H1 (cell line): ENCODE data around the gene APOL4. TPM values are rescaled to one million over a fixed set of nuclear protein-coding genes. Genes with fewer than 3 reads are reported as not detected.

ENCODE experiments used
- SAP30 ChIP-seq: fragments of 300-600 bp; sonication (generic); IDR thresholded peaks from 2 replicates; pipeline ENCODE4 v1.7.1; 2012; ENCODE audit warnings: low read length, moderate library complexity, mild to moderate bottlenecking, inconsistent platforms; ENCODE audit not compliant: insufficient read depth, insufficient replicate concordance
- polyA plus RNA-seq, 7 experiments: library from polyadenylated mRNA; depleted of rRNA in 3 of 7; stranded (reverse) in 5 of 7; unstranded in 2 of 7; fragments of >200 nt in 5 of 7; fragments of 200-250 nt in 2 of 7; gene quantifications; 1 replicate in 5 of 7; 2 replicates in 1 of 7; 4 replicates in 1 of 7; pipeline versions ENCODE4 v1.2.1 to v1.2.3, GENCODE V29; 2011 to 2013; ENCODE audit warnings: missing spikeins in 2 of 7, mixed read lengths in 2 of 7
- total RNA-seq: library from RNA; stranded (reverse); fragmentation: NEBNext Ultra II Directional; extraction: Animal tissue kit (Norgen Biotek cat#: 25700); gene quantifications from 2 replicates; pipeline ENCODE4 v1.2.1, GENCODE V29; 2021

Gene APOL4
- total and polyA plus RNA-seq, 2 of the 8 experiments (the other 6 are each of a cell fraction or from before 2014, with no cell fraction given), result 0.02 TPM; not detected in 1

- TF ChIP-seq SAP30, result no peak
Observed at GRCh38 chr22:36249160-36249559, 47.6 kb upstream of the APOL4 start (continued).
